ENCODE results near the gene VSIG8. TPM values are rescaled to one million over a fixed set of nuclear protein-coding genes. Genes with fewer than 3 reads are reported as not detected.

Gene VSIG8
- total RNA-seq, 1 donor from 2014 or later = not detected

GRCh38 chr1:159861218-159861617 is 1.2 kb downstream of the VSIG8 start:
- H3K36me3 ChIP-seq = no peaks in the 10 kb centered on the region
- no peaks in the 10 kb centered on the region for H3K9me3 ChIP-seq
- no peak for DNase-seq (ENCODE audit: low spot score in 2 of 2)
- H3K4me3 ChIP-seq = no peak overlapping the region
- TF ChIP-seq CTCF (IDR thresholded peaks at IDR 0.05) = no peak
- intact Hi-C loops (cut with DNase I) = no loop called here
- H3K4me1 ChIP-seq = no peaks in the 10 kb centered on the region
- no peaks in the 10 kb centered on the region for H3K27me3 ChIP-seq
- no peak overlapping the region for H3K27ac ChIP-seq

- Histone ChIP-seq H3K9me3 (no peaks in the 10 kb centered on the region), H3K4me3 (no peak overlapping the region), H3K27me3 (no peaks in the 10 kb centered on the region), H3K4me1 (no peaks in the 10 kb centered on the region), H3K27ac (no peak overlapping the region), H3K36me3 (no peaks in the 10 kb centered on the region)
- TF ChIP-seq CTCF (IDR thresholded peaks at IDR 0.05) = no peak
- DNase-seq (ENCODE audit: low spot score in 2 of 2) = no peak
- intact Hi-C loops (cut with DNase I) = no loop called here
These were observed 2.0 kb downstream of the VSIG8 start for GRCh38 chr1:159860456-159860855.

- intact Hi-C loops (cut with DNase I) = no loop called here
- no peaks in the 10 kb centered on the region for H3K27me3 ChIP-seq
- H3K9me3 ChIP-seq = no peaks in the 10 kb centered on the region
- H3K4me3 ChIP-seq = no peak overlapping the region
- H3K4me1 ChIP-seq = no peaks in the 10 kb centered on the region
- no peak for TF ChIP-seq CTCF (IDR thresholded peaks at IDR 0.05)
- H3K27ac ChIP-seq = no peak overlapping the region
- no peak for DNase-seq (ENCODE audit: low spot score in 2 of 2)
- no peaks in the 10 kb centered on the region for H3K36me3 ChIP-seq
These were observed 2.6 kb downstream of the VSIG8 start for GRCh38 chr1:159859767-159860322.

DNA sequence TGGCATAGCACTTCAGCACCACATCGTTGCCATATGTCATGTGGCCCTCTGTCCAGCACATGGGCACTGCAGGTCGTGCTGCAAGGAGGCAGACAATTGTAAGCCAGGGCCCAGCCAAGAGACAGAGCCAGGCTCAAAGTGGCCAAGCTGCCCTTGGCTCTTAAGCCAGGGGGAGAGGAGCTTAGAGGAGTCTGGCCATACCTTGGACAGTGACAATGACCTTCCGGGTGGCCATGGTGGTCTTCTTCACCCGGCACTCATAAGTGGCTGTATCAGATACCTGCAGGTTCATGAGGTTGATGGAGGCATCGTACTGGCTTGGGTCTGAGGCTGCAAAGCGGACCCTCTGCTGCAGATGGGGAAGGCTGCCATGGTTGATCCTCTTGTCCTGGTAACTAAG is 4.6 kb downstream of the VSIG8 start:
- H3K4me1 ChIP-seq = peaks cover 0 to 8% of the 10 kb centered on the region in 2 donors
- no peaks in the 10 kb centered on the region for H3K27me3 ChIP-seq
- intact Hi-C loops (cut with DNase I) = no loop called here
- H3K27ac ChIP-seq = no peak overlapping the region
- TF ChIP-seq CTCF (IDR thresholded peaks at IDR 0.05) = no peak
- no peak overlapping the region for H3K4me3 ChIP-seq
- H3K36me3 ChIP-seq = no peaks in the 10 kb centered on the region
- no peaks in the 10 kb centered on the region for H3K9me3 ChIP-seq
- DNase-seq (ENCODE audit: low spot score in 2 of 2) = no peak

DNA sequence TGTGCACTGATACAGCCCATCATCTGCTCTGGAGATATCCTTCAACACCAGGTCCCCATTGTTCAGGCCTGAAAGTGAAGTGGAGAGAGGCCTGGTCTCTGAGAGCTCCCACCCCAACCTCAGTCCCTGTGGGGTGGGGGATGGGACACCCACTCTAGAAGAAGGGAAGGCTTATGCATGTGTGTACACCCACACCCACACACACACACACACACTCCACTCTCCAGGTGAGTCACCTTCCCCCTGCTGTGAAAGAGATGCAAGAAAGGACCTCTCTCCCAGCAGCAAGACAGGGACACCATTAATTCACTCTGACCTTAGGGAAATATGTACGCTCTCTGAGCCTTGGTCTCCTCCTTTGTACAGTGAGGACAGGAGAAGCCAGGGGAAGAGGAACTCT is 5.9 kb downstream of the VSIG8 start:
- intact Hi-C loops (cut with DNase I) = no loop called here
- Histone ChIP-seq H3K27me3 (no peaks in the 10 kb centered on the region), H3K9me3 (no peaks in the 10 kb centered on the region), H3K4me1 (peaks cover 0 to 8% of the 10 kb centered on the region in 2 donors), H3K36me3 (no peaks in the 10 kb centered on the region), H3K4me3 (no peak overlapping the region), H3K27ac (peak overlapping the region in 1 of 2 donors; percentile 30)
- no peak for DNase-seq (ENCODE audit: low spot score in 2 of 2)
- no peak for TF ChIP-seq CTCF (IDR thresholded peaks at IDR 0.05)

DNA sequence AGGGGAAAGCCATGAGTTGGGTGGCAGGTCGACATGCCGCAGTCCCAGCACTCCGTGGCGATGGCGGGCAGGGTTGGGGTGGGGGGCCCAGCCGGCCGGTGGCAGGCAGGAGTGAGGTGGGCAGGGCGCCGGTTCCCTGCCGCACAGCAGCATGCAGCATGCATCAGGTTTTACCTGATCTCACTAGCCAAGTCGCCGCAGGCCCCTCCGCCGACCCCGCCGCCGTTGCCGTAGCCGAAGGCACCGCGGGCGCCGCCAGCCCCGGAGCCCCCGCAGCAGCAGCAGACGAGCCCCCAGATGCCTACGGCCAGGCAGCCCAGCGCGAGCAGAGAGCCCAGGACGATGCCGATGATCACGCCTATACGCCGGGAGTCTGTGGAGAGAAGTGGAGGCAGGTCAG is 6.7 kb downstream of the VSIG8 start:
- Histone ChIP-seq H3K36me3 (no peaks in the 10 kb centered on the region), H3K27me3 (no peaks in the 10 kb centered on the region), H3K4me3 (peak overlapping the region in 1 of 2 donors; percentile 92), H3K9me3 (no peaks in the 10 kb centered on the region), H3K4me1 (peaks cover 0 to 8% of the 10 kb centered on the region in 2 donors), H3K27ac (peak overlapping the region; percentile 98)
- DNase-seq (ENCODE audit: low spot score in 2 of 2) = no peak
- TF ChIP-seq CTCF (IDR thresholded peaks at IDR 0.05) = no peak
- intact Hi-C loops (cut with DNase I) = loop anchor here (2.0 kb wide), 1 partner anchor 75 kb away; the partner anchor contains the start of gene DUSP23
